Stomach (tissue), 4 donors: ENCODE measurements around the gene LSM3.

Source experiments
- CTCF ChIP-seq, 7 experiments: fragments of 450-650 bp in 4 of 7; fragments of 200-600 bp in 3 of 7; sonication (generic) in 3 of 7; IDR thresholded peaks; one replicate each; pipeline ENCODE4 v1.5.1; 2016 to 2019; ENCODE audit warnings: antibody characterized with exemption in 7 of 7, control low read depth in 2 of 7, mild to moderate bottlenecking in 1 of 7
- POLR2A ChIP-seq, 4 donors: fragments of 450-650 bp; IDR thresholded peaks; one replicate each; pipeline ENCODE4 v1.6.1; 2016; ENCODE audit warnings: antibody characterized with exemption in 4 of 4, control low read depth in 2 of 4, mild to moderate bottlenecking in 1 of 4, moderate library complexity in 1 of 4
- POLR2AphosphoS5 ChIP-seq, 3 donors: sonication (generic); formaldehyde crosslinking; IDR thresholded peaks; one replicate each; pipeline ENCODE4 v1.6.1; 2016; ENCODE audit warnings: antibody characterized with exemption in 3 of 3

- no peak for TF ChIP-seq CTCF (IDR thresholded peaks at IDR 0.05)
- no peak for TF ChIP-seq POLR2A (IDR thresholded peaks at IDR 0.05)
- no peak for TF ChIP-seq POLR2AphosphoS5 (IDR thresholded peaks at IDR 0.05)
Measured at GRCh38 chr3:14200276-14200675, 21.7 kb downstream of the LSM3 start.
